K562 (cell line): ENCODE measurements around the gene ARHGDIB. TPM values are rescaled to one million over a fixed set of nuclear protein-coding genes. Genes with fewer than 3 reads are reported as not detected.

Experiments used
- ATAC-seq: fragments of 200-7000 bp; cut with Tn5 transposase; 3 replicates; pipeline ENCODE4 v1.9.1; 2020; ENCODE audit warnings: moderate library complexity
- BruUV-seq: library from RNA; stranded (reverse); fragments of 400-500 nt; replicated peaks from 2 replicates; lab custom pipeline; 2021; lab: Mats Ljungman, UMichigan
- CTCF ChIA-PET: fragments of 300-600 bp; formaldehyde crosslinking; extraction: SDS; loops from one replicate; lab custom pipeline; 2021; ENCODE audit warnings: low intra/inter-chr PET ratio; lab: Yijun Ruan, JAX
- POLR2A ChIA-PET: fragments of 300-600, 350-650 bp; sonication (Branson Sonifier 250); formaldehyde crosslinking; extraction: SDS; loops from one replicate; lab custom pipeline; 2021; ENCODE audit warnings: antibody characterized with exemption, inconsistent platforms; lab: Yijun Ruan, JAX
- DNase-seq, 4 experiments: peaks; one replicate each; pipeline versions ENCODE4 v3.0.0 to v3.0.0-alpha.2; 2011 to 2018; ENCODE audit warnings: low spot score in 3 of 4, mixed read lengths in 3 of 4; ENCODE audit errors: extremely low read depth in 1 of 4
- FAIRE-seq: peaks from 2 replicates; lab custom pipeline; 2011; peaks lifted over from hg19 to GRCh38; lab: Jason Lieb, UNC
- H2AFZ ChIP-seq: 2 replicates; pipeline ENCODE4 v1.6.0; 2011; ENCODE audit warnings: low read depth, low read length, control low read depth, inconsistent platforms
- H3K27ac ChIP-seq: fragments of 200-600 bp; 3 replicates; pipeline ENCODE4 v1.8.0; 2011; ENCODE audit warnings: low read depth, mild to moderate bottlenecking, control low read depth, inconsistent platforms, low read length, moderate library complexity, mixed read lengths; ENCODE audit errors: extremely low read depth
- H3K27me3 ChIP-seq, 2 experiments: fragments of 300-600 bp in 1 of 2; 2 replicates in 1 of 2; 3 replicates in 1 of 2; pipeline versions ENCODE4 v1.6.0 to v1.8.0; 2011; ENCODE audit warnings: inconsistent platforms in 2 of 2, low read length in 2 of 2, mild to moderate bottlenecking in 1 of 2, mixed read lengths in 1 of 2, moderate library complexity in 1 of 2; ENCODE audit not compliant: control insufficient read depth in 2 of 2, insufficient read depth in 2 of 2
- H3K36me3 ChIP-seq: fragments of 300-600 bp; 3 replicates; pipeline ENCODE4 v1.8.0; 2011; ENCODE audit warnings: mild to moderate bottlenecking, low read length, inconsistent platforms; ENCODE audit not compliant: control insufficient read depth, insufficient read depth
- H3K4me1 ChIP-seq, 2 experiments: fragments of 200-600 bp in 1 of 2; replicated peaks in 1 of 2; 2 replicates in 1 of 2; 3 replicates in 1 of 2; pipeline versions ENCODE4 v1.5.1 to v1.8.0; 2011; ENCODE audit warnings: inconsistent platforms in 2 of 2, low read length in 2 of 2, mild to moderate bottlenecking in 1 of 2, mixed read lengths in 1 of 2, moderate library complexity in 1 of 2; ENCODE audit not compliant: control insufficient read depth in 2 of 2, insufficient read depth in 2 of 2
- H3K4me2 ChIP-seq: 2 replicates; pipeline ENCODE4 v1.6.1; 2011; ENCODE audit warnings: low read length, control low read depth, inconsistent platforms, mixed read lengths; ENCODE audit not compliant: insufficient read depth
- H3K4me3 ChIP-seq: fragments of 200-600 bp; sonication (generic), shearing (Covaris generic); 2 replicates; pipeline ENCODE4 v1.5.1; 2016; ENCODE audit warnings: control low read depth, inconsistent platforms
- H3K79me2 ChIP-seq: fragments of 200-600 bp; 3 replicates; pipeline ENCODE4 v1.8.0; 2011; ENCODE audit warnings: low read length, inconsistent platforms; ENCODE audit not compliant: control insufficient read depth, insufficient read depth
- H3K9ac ChIP-seq, 2 experiments: 2 replicates each; pipeline versions ENCODE4 v1.6.0 to v1.6.1; 2011; ENCODE audit warnings: low read depth in 2 of 2, low read length in 2 of 2, control low read depth in 1 of 2, inconsistent platforms in 1 of 2, mild to moderate bottlenecking in 1 of 2, mixed read lengths in 1 of 2; ENCODE audit not compliant: insufficient read depth in 1 of 2
- H3K9me1 ChIP-seq: one replicate; pipeline ENCODE4 v1.6.0; 2011; ENCODE audit warnings: inconsistent platforms, mild to moderate bottlenecking, low read length, moderate library complexity; ENCODE audit not compliant: control insufficient read depth, insufficient read depth
- H3K9me3 ChIP-seq: replicated peaks from 2 replicates; pipeline ENCODE4 v1.5.1; 2011; ENCODE audit warnings: low read depth, low read length, inconsistent platforms; ENCODE audit not compliant: control insufficient read depth, insufficient read depth
- H4K20me1 ChIP-seq: replicated peaks from 2 replicates; pipeline ENCODE4 v1.6.1; 2011; ENCODE audit warnings: low read length, inconsistent platforms, mixed read lengths; ENCODE audit not compliant: control insufficient read depth, insufficient read depth
- BMI1 ChIP-seq: fragments of 150-350 bp; IDR thresholded peaks from 2 replicates; pipeline ENCODE4 v1.6.1; 2014; ENCODE audit warnings: low read length
- CTCF ChIP-seq, 3 experiments: IDR thresholded peaks in 2 of 3; conservative IDR thresholded peaks in 1 of 3; 2 replicates each; pipeline ENCODE4 v1.5.1; 2011 to 2012; ENCODE audit warnings: low read length in 3 of 3, mild to moderate bottlenecking in 3 of 3, control low read depth in 2 of 3, improper control_type of control experiment in 1 of 3, inconsistent platforms in 1 of 3, low read depth in 1 of 3, mixed read lengths in 1 of 3, moderate library complexity in 1 of 3; ENCODE audit not compliant: insufficient read depth in 2 of 3
- DNMT1 ChIP-seq: fragments of 450-650 bp; IDR thresholded peaks from 2 replicates; pipeline ENCODE4 v1.6.1; 2016; ENCODE audit warnings: antibody characterized with exemption, mild to moderate bottlenecking
- HMBOX1 ChIP-seq: sonication (generic); IDR thresholded peaks from 2 replicates; pipeline ENCODE4 v1.6.1; 2016
- ILK ChIP-seq: fragments of 450-650 bp; IDR thresholded peaks from 2 replicates; pipeline ENCODE4 v1.6.1; 2016; ENCODE audit warnings: missing genetic modification characterization, low read depth, mild to moderate bottlenecking, missing compliant biosample characterization, moderate library complexity, borderline replicate concordance
- MAZ ChIP-seq, 2 experiments: fragments of 450-650 bp in 1 of 2; sonication (generic) in 1 of 2; formaldehyde crosslinking; IDR thresholded peaks in 1 of 2; conservative IDR thresholded peaks in 1 of 2; 2 replicates each; pipeline versions ENCODE4 v1.4.0 to v1.5.0; 2020; ENCODE audit warnings: mild to moderate bottlenecking in 1 of 2, missing genetic modification reagents in 1 of 2
- PHB ChIP-seq: fragments of 250-450 bp; sonication (Bioruptor Pico); IDR thresholded peaks from 2 replicates; pipeline ENCODE4 v1.5.0; 2021
- RAD21 ChIP-seq, 2 experiments: fragments of 250-450 bp in 1 of 2; fragments of 450-650 bp in 1 of 2; sonication (Bioruptor Pico) in 1 of 2; formaldehyde crosslinking in 1 of 2; IDR thresholded peaks in 1 of 2; conservative IDR thresholded peaks in 1 of 2; 2 replicates each; pipeline versions ENCODE4 v1.4.0 to v1.8.0; 2020 to 2022; ENCODE audit warnings: mild to moderate bottlenecking in 2 of 2, moderate library complexity in 1 of 2
- ZKSCAN1 ChIP-seq: fragments of 150-350 bp; IDR thresholded peaks from 2 replicates; pipeline ENCODE4 v1.6.1; 2016; ENCODE audit warnings: low read depth, low read length
- WGBS: fragments of 100-300 bp; shearing (Covaris generic); methylation state at CpG from one replicate; pipeline ENCODE4 v1.1.6; 2016; ENCODE audit warnings: low coverage, mixed read lengths; ENCODE audit not compliant: insufficient coverage; ENCODE audit errors: missing lambda C conversion rate; 5-methylcytosine and 5-hydroxymethylcytosine counted together
- in situ Hi-C: fragments of 300-500 bp; cut with MboI; formaldehyde crosslinking; loops from 4 replicates; pipeline ENCODE4 v1.15.0; 2018; ENCODE audit warnings: inconsistent platforms, mixed read lengths
- intact Hi-C: fragments of 100-400 bp; cut with micrococcal nuclease; formaldehyde crosslinking; loops from 2 replicates; pipeline ENCODE4 v1.14.2; 2022
- polyA plus RNA-seq, 8 experiments: library from polyadenylated mRNA; depleted of rRNA in 4 of 8; stranded (reverse) in 5 of 8; unstranded in 3 of 8; fragments of >200 nt; fragmentation: Nextera tagmentation in 2 of 8; fragmentation: Illumina TruSeq in 1 of 8; extraction: Ambion mirVana in 2 of 8; extraction: Trizol in 1 of 8; gene quantifications; 2 replicates each; pipeline versions ENCODE4 v1.2.1 to v1.2.3, GENCODE V29; 2011 to 2014; ENCODE audit warnings: inconsistent platforms in 1 of 8, missing spikeins in 1 of 8
- total RNA-seq, 7 experiments: library from RNA; depleted of rRNA in 6 of 7; stranded (reverse); fragments of >200 nt in 6 of 7; fragmentation: Illumina TruSeq in 2 of 7; extraction: Trizol in 2 of 7; gene quantifications; 2 replicates each; pipeline versions ENCODE4 v1.2.1 to v1.2.3, GENCODE V29; 2011 to 2021; ENCODE audit warnings: low replicate concordance in 1 of 7

The ARHGDIB gene
- total and polyA plus RNA-seq, 9 of the 15 experiments (the other 6 are each of a cell fraction or from before 2014, with no cell fraction given) = 9.5 to 204 (median 116) TPM

GRCh38 chr12:14937014-14937413 lies 24.4 kb downstream of the ARHGDIB start:
- H4K20me1 ChIP-seq = no peaks in the 10 kb centered on the region
- DNase-seq = no peak
- BruUV-seq = no TSS peak
- CTCF ChIA-PET = no interaction called here
- POLR2A ChIA-PET = no interaction called here
- no peaks in the 10 kb centered on the region; a peak in 1 of 5 replicates for H3K4me1 ChIP-seq
- intact Hi-C loops = loop anchor here (5.0 kb wide), 1 partner anchor 55 kb away; no protein-coding TSS in a partner anchor
- H3K79me2 ChIP-seq = no peaks in the 10 kb centered on the region
- H3K9me1 ChIP-seq = no peaks in the 10 kb centered on the region
- WGBS = 4% methylated on average over 3 of the region's 3 CpGs
- no peak overlapping the region for H3K9ac ChIP-seq
- in situ Hi-C loops = no loop called here
- TF ChIP-seq RAD21 (CRISPR knock-in tag; conservative IDR thresholded peaks at IDR 0.05 in 1 of 2, IDR thresholded peaks at IDR 0.05 in 1 of 2) = peak in 1 of 2 experiments; percentile 27; a peak in 2 of 4 replicates
- TF ChIP-seq ILK (tag) = no peak
- TF ChIP-seq, all 486 proteins: peak for 1
- H3K4me2 ChIP-seq = no peak overlapping the region
- no peaks in the 10 kb centered on the region for H3K27me3 ChIP-seq
- no peak overlapping the region for H2AFZ ChIP-seq
- no peak overlapping the region for H3K4me3 ChIP-seq
- FAIRE-seq = no peak
- no peaks in the 10 kb centered on the region for H3K36me3 ChIP-seq
- no peaks in the 10 kb centered on the region for H3K9me3 ChIP-seq
- ATAC-seq = no peak
- no peak overlapping the region for H3K27ac ChIP-seq

GRCh38 chr12:14936224-14936861 lies 25.1 kb downstream of the ARHGDIB start:
- 4% methylated on average over 5 of the region's 6 CpGs for WGBS
- intact Hi-C loops (loop anchor here (5.0 kb wide), 1 partner anchor 56 kb away; no protein-coding TSS in a partner anchor), in situ Hi-C loops (no loop called here)
- CTCF ChIA-PET = interaction anchor here (1.5 kb wide), 1 partner anchor 60 kb away, joined by 4 read pairs; no protein-coding TSS in a partner anchor
- H3K9me1 ChIP-seq = no peaks in the 10 kb centered on the region
- H3K9me3 ChIP-seq = no peaks in the 10 kb centered on the region
- no peaks in the 10 kb centered on the region for H3K79me2 ChIP-seq
- ATAC-seq (0 out of 3 replicates have a peak, but pooled peaks have one; percentile 35), DNase-seq (no peak), FAIRE-seq (no peak)
- H3K4me1 ChIP-seq = no peaks in the 10 kb centered on the region; a peak in 1 of 5 replicates
- no TSS peak for BruUV-seq
- POLR2A ChIA-PET = no interaction called here
- H3K9ac ChIP-seq = no peak overlapping the region
- no peak overlapping the region for H2AFZ ChIP-seq
- H3K4me2 ChIP-seq = no peak overlapping the region
- H3K27me3 ChIP-seq = no peaks in the 10 kb centered on the region
- no peaks in the 10 kb centered on the region for H3K36me3 ChIP-seq
- H4K20me1 ChIP-seq = no peaks in the 10 kb centered on the region
- TF ChIP-seq PHB (CRISPR knock-in tag) (no peak), RAD21 (CRISPR knock-in tag; conservative IDR thresholded peaks at IDR 0.05 in 1 of 2, IDR thresholded peaks at IDR 0.05 in 1 of 2) (peak in 1 of 2 experiments; percentile 32; a peak in 2 of 4 replicates), ZKSCAN1 (no peak), BMI1 (no peak), MAZ (CRISPR knock-in tag; conservative IDR thresholded peaks at IDR 0.05 in 1 of 2, IDR thresholded peaks at IDR 0.05 in 1 of 2) (no peak), DNMT1 (no peak), CTCF (IDR thresholded peaks at IDR 0.05 in 2 of 3, conservative IDR thresholded peaks at IDR 0.05 in 1 of 3; ENCODE audit: insufficient read depth in 2 of 3, low read depth in 1 of 3, low read length in 3 of 3) (peak; percentile 13 to 40 (median 29); a peak in 2 of 6 replicates), HMBOX1 (no peak)
- H3K4me3 ChIP-seq = no peak overlapping the region
- H3K27ac ChIP-seq = no peak overlapping the region
